Measurements from ENCODE around the gene INO80C.

The INO80C gene

GRCh38 chr18:35497370-35498197 is at the start of gene INO80C:
Gene INO80C, minus strand, starts transcription at chr18:35497960. Its CDS starts 86 bp downstream, at chr18:35497874.
- DNase-seq = peak; percentile 98

GRCh38 chr18:35547008-35547605 is 49.3 kb upstream of the INO80C start:
- no peak for DNase-seq

- DNase-seq = no peak
These were observed 44.6 kb upstream of the INO80C start for GRCh38 chr18:35542356-35542755.

GRCh38 chr18:35535297-35535696 is 37.5 kb upstream of the INO80C start:
- no peak for DNase-seq

- DNase-seq = no peak
These were observed 36.2 kb upstream of the INO80C start for GRCh38 chr18:35533916-35534405.

GRCh38 chr18:35528749-35529274 is 31.1 kb upstream of the INO80C start:
- no peak for DNase-seq

- no peak for DNase-seq
These were observed 28.8 kb upstream of the INO80C start for GRCh38 chr18:35526495-35527059.

GRCh38 chr18:35525795-35526494 is 28.2 kb upstream of the INO80C start:
- DNase-seq = no peak

- DNase-seq = no peak
These were observed 26.5 kb upstream of the INO80C start for GRCh38 chr18:35524226-35524625.

- DNase-seq = no peak
These were observed 24.6 kb upstream of the INO80C start for GRCh38 chr18:35522130-35522959.

GRCh38 chr18:35521133-35521532 is 23.4 kb upstream of the INO80C start:
- DNase-seq = no peak

- DNase-seq = no peak
These were observed 21.6 kb upstream of the INO80C start for GRCh38 chr18:35519148-35519899.

- DNase-seq = no peak
These were observed 20.0 kb upstream of the INO80C start for GRCh38 chr18:35517715-35518114.

GRCh38 chr18:35516789-35517188 is 19.0 kb upstream of the INO80C start:
- no peak for DNase-seq

GRCh38 chr18:35516351-35516750 is 18.6 kb upstream of the INO80C start:
- DNase-seq = no peak

- DNase-seq = no peak
These were observed 17.8 kb upstream of the INO80C start for GRCh38 chr18:35515460-35516130.

GRCh38 chr18:35514752-35515459 is 17.1 kb upstream of the INO80C start:
- no peak for DNase-seq

GRCh38 chr18:35514283-35514682 is 16.5 kb upstream of the INO80C start:
- DNase-seq = no peak

- DNase-seq = peak; percentile 67
These were observed 15.6 kb upstream of the INO80C start for GRCh38 chr18:35513181-35513936.

All from eye (tissue), 1 donor.